GM10266 (cell line): ENCODE data around the gene BAMBI.
A peak's percentile ranks its signal among the peaks of the same experiment; 100 is the strongest.

Experiments
- DNase-seq: peaks from one replicate; pipeline ENCODE4 v3.0.0; 2012; ENCODE audit errors: extremely low spot score
- CTCF ChIP-seq: IDR thresholded peaks from 2 replicates; pipeline ENCODE4 v1.5.1; 2012; ENCODE audit warnings: mild to moderate bottlenecking, low read depth; ENCODE audit not compliant: control insufficient read depth, insufficient read depth; ENCODE audit errors: missing control alignments

BAMBI gene

GRCh38 chr10:28663576-28664368 is 13.5 kb upstream of the BAMBI start:
- DNase-seq: peak; percentile 81
- peak; percentile 95 for TF ChIP-seq CTCF

- TF ChIP-seq CTCF: no peak
- no peak for DNase-seq
These were observed 13.0 kb upstream of the BAMBI start for GRCh38 chr10:28664369-28664740.

- TF ChIP-seq CTCF: no peak
- DNase-seq: no peak
These were observed 10.4 kb upstream of the BAMBI start for GRCh38 chr10:28666751-28667467.

- DNase-seq: no peak
- TF ChIP-seq CTCF: no peak
These were observed 8.7 kb upstream of the BAMBI start for GRCh38 chr10:28668363-28669226.

- TF ChIP-seq CTCF: no peak
- DNase-seq: no peak
These were observed 7.8 kb upstream of the BAMBI start for GRCh38 chr10:28669227-28670173.

- TF ChIP-seq CTCF: no peak
- DNase-seq: no peak
These were observed 2.5 kb upstream of the BAMBI start for GRCh38 chr10:28674782-28675181.
